CD4-positive, alpha-beta T cell treated with Interleukin-4 for 1 hour (primary cell): ENCODE results near the gene IGFBP5.

ENCODE experiments used
- DNase-seq, 2 donors: peaks; one replicate each; pipeline ENCODE4 v3.0.0-alpha.2; 2020 to 2022

The IGFBP5 gene

GRCh38 chr2:216713691-216714336 lies 18.5 kb upstream of the IGFBP5 start:
- no peak for DNase-seq

DNA sequence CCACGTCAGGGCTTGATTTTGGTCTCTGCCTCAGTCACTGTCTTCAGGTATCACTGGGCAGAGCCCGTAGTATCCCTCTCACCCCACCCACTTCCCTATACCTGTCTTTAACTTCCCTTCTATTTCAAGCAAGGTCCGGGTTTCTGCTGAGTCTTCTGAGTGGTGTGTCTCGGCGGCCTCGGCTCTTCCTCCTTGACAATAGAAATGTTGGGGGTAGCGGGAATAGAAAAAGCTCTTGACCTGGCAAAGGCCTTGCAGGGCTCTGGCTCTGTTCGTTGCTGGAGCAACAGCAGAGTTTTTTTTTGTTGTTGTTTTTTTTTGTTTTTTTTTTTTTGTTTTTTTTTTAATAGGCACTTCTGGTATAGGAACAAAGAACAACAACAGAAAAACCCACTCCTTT lies 16.0 kb upstream of the IGFBP5 start:
- no peak for DNase-seq

DNA sequence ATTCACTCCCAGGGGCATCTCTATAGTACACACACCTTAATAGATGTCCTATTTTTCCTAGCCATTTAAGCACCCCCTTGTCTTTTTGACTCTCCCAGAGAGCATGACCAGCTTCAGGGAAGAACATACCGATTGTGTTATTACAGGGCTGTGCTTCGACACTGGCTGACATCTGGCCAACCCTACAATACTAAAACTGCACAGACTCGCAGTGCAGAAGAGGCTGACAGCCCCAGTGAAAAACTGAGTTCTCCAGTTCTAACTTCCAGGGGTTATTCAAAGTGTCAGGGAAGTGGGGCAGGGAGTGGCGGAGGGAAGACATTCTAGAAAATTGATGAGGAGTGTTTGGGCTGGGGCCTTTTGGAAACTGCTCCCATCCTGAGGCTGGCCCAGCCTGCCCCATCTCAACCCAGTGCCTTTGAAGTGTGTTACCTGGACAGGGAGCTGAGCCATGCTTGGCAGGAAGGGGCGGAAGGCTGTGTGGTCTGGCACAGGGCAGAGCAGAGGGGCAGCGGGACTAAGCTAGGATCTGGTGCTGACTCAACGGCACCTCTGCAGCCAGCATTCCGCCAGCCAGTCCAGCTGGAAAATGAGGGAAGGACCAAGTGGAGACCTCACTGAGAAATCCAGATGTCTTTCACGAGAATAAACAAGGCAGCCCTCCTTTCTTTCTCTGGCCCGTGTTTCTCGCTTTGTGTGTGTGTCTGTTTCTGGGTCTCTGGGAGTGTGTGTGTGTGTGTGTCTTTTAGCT lies 15.4 kb upstream of the IGFBP5 start:
- no peak for DNase-seq

DNA sequence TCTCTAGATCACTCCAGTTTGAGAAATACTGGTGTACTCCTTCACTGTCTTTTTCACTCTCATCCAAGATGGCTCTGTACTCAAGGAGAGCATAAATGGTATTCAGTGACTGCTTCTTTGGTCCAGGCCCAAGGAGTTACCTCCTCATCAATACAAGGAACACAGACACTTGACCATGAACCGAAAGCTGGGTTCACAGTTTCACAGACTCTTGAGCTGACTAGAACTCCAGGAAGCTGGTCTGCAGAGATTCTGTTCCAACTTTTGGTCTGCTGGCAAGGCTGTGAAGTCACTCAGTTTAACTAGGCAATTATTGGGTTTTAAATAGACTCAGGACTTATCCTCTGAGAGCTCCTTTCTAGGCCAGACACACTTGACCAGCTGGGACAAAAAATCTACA lies 7.4 kb upstream of the IGFBP5 start:
- DNase-seq, result no peak

- no peak for DNase-seq
Observed at GRCh38 chr2:216701544-216701943, 6.2 kb upstream of the IGFBP5 start.

DNA sequence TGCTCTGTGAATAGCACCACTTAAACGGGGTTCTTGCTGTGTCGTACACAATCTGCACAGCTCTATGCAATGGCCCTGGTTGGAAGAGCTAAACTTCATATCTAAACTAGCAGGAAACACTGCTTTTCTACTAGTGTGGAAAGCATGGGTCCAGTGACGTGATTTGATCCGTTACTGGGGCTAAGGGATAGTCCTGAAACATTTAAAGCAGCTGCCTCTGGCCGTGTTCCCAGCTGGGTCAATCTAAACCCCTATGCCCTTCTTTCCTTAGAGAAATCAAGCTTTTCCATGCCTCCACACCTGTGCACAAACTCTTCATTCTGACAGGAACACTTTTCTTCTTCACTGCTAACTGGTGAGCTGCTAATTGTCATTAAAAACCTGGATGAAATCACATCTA lies 5.4 kb upstream of the IGFBP5 start:
- no peak for DNase-seq

- DNase-seq, result no peak
Observed at GRCh38 chr2:216700088-216700567, 4.8 kb upstream of the IGFBP5 start.

DNA sequence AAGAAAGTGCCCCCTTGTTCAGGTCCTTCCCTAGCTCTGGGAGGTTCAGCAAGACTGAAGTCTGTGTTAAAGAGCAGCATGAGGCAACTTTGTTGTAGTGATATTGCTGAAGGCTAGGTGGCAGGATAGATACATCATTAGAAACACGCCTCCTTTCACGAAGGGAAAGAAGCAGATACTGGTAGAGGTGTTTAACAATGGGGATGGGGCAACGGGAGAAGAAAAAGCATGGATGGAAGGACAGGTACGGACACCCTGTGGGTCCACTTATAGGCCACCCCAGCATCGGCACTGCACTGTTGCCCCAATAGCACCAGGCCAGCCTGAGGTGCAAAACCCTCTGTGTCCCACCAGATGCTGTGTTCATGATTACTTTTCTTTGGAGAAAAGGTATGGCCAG lies 3.5 kb upstream of the IGFBP5 start:
- DNase-seq, result peak in 1 of 2 donors; percentile 4

DNA sequence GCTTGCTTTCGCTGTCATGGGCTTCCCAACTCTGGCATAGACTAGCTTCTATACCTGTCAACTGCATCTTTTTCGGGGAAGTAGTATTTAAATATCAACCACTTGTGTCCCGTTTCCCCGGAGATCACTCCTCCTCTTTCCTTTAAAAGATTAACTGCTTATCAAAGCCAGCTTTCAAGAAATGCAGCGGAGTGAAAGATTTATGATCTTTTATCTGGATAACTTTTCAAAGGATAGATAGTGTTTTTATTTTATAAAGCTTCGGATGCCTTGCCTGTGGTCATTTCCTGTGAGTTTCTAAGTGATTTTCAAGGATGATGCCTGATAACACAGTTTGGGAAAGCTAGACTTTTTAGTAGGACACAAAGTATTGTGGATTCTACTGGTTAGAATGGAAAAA lies 2.9 kb upstream of the IGFBP5 start:
- DNase-seq, result no peak

GRCh38 chr2:216696751-216697560 lies 1.6 kb upstream of the IGFBP5 start:
- DNase-seq, result no peak

- DNase-seq, result no peak
Observed at GRCh38 chr2:216696321-216696720, 972 bp upstream of the IGFBP5 start.

- no peak for DNase-seq
Observed at GRCh38 chr2:216694826-216695217, 527 bp downstream of the IGFBP5 start.

GRCh38 chr2:216694082-216694825 lies 1.1 kb downstream of the IGFBP5 start:
- DNase-seq, result no peak

GRCh38 chr2:216693414-216694080 lies 1.8 kb downstream of the IGFBP5 start:
- no peak for DNase-seq

DNA sequence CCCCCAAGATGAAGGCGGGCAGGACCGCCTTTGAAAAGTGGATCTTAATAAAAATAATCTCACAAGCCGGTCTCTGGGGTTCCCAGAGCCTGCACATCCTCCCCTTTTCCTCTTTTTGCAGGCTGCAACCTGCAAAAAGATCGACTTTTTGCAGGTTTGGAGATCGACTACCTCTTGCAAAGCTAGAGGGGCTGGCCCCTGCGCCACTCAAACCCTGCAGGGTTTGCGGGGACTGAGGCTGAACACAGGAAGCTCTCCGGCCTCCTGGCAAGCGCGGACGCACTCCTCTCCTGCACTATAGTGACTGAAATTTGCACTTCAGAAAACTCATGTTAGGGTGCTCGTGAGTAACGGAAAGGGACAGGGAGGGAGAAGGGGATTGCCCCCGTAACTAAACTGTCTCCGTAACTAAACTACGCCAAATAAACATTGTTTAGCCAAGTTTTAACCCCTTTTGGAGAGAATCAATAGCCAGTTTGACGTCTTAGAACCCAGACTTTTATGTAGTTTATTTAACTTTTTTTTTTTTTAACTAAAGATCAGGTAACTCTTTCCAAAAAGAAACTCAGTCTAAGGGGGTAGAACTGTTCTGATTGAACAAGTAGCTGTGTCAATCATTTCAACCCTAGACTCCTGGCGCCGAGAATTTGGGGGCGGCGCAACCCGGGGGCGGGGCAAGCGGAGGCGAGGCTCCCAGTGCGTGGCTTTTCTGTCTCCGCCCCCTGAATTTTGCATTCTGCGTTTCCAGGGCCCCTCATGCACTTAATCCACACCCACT lies 2.5 kb downstream of the IGFBP5 start:
- DNase-seq, result peak; percentile 39 to 52

- peak in 1 of 2 donors; percentile 35 for DNase-seq
Observed at GRCh38 chr2:216690853-216691741, 4.3 kb downstream of the IGFBP5 start.

- DNase-seq, result no peak
Observed at GRCh38 chr2:216690456-216690852, 4.9 kb downstream of the IGFBP5 start.

- DNase-seq, result no peak
Observed at GRCh38 chr2:216689397-216689796, 6.0 kb downstream of the IGFBP5 start.

DNA sequence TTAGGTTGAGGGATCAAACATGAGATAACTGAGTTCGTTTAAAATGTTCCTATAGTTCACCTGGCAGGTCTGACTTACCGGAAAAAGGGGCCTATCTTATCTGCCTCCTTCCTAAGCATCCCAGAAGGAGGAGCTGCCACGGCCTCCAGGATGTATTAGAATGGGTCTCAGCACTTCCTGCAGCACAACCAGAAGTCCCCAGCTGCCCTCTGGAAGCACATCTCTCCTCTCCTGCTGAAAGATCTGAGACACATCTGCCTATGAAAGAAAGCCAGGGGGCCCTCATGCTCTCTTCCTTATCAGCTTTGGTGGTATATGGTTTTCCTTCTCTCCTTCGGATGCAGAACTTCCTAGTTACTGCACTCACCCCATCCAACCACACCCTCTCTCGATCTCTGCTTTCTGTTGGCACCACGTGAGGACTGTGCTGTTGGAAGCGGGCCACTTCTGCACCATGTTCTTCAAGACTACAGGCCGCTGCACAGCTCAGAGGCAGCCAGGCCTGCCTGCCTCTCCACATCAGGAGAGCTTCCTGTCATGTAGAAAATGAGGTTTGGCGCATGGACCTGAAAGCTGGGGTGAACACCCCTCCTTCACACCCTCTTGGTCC lies 6.5 kb downstream of the IGFBP5 start:
- no peak for DNase-seq

- no peak for DNase-seq
Observed at GRCh38 chr2:216687646-216688045, 7.7 kb downstream of the IGFBP5 start.
